Uterus (tissue), 2 donors: ENCODE measurements around the gene FAM25G.
"Not testable (repeated sequence)": the region's sequence is repeated elsewhere in the genome, so short reads cannot be mapped to it uniquely, and the experiment has no call there.

Experiments
- POLR2A ChIP-seq, 2 donors: fragments of 450-650 bp; IDR thresholded peaks; one replicate each; pipeline ENCODE4 v1.6.1; 2016; ENCODE audit warnings: antibody characterized with exemption in 2 of 2, mild to moderate bottlenecking in 1 of 2, moderate library complexity in 1 of 2
- TF ChIP-seq, protein P1 (sequence below), 4 experiments: fragments of 200-600 bp in 2 of 4; fragments of 450-650 bp in 2 of 4; sonication (generic) in 2 of 4; IDR thresholded peaks; one replicate each; pipeline ENCODE4 v1.5.1; 2016 to 2019; ENCODE audit warnings: antibody characterized with exemption in 4 of 4, mild to moderate bottlenecking in 2 of 4, moderate library complexity in 1 of 4

DNA sequence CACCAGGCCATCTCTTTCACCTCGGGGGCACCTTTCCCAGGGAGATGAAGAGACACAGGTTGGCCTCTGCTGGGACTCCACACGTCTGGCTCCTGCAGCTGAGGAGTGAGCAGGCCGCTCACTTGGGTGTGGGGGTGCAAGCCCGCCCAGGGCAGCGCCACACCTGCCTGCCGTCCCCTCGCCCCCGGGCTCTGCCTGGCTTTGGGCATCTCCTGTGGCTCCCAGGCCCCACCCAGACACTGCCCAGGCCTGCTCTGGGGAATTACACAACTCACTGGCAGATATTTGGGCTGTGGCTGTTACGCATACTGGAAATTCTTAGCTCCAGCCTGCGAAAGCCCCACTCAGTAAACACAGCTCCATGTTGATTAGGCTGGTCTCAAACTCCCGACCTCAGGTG is 7.6 kb downstream of the FAM25G start, which contains the start of gene ANXA8:
- TF ChIP-seq, protein P1, sequence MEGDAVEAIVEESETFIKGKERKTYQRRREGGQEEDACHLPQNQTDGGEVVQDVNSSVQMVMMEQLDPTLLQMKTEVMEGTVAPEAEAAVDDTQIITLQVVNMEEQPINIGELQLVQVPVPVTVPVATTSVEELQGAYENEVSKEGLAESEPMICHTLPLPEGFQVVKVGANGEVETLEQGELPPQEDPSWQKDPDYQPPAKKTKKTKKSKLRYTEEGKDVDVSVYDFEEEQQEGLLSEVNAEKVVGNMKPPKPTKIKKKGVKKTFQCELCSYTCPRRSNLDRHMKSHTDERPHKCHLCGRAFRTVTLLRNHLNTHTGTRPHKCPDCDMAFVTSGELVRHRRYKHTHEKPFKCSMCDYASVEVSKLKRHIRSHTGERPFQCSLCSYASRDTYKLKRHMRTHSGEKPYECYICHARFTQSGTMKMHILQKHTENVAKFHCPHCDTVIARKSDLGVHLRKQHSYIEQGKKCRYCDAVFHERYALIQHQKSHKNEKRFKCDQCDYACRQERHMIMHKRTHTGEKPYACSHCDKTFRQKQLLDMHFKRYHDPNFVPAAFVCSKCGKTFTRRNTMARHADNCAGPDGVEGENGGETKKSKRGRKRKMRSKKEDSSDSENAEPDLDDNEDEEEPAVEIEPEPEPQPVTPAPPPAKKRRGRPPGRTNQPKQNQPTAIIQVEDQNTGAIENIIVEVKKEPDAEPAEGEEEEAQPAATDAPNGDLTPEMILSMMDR (IDR thresholded peaks at IDR 0.05), result not testable (repeated sequence)
- not testable (repeated sequence) for TF ChIP-seq POLR2A (IDR thresholded peaks at IDR 0.05)
